Left forelimb (tissue), 1 donor: Measurements from ENCODE around the gene LGALS1.
A peak's percentile ranks its signal among the peaks of the same experiment; 100 is the strongest.
"Not testable (repeated sequence)": the region's sequence is repeated elsewhere in the genome, so short reads cannot be mapped to it uniquely, and the experiment has no call there.

ENCODE experiments used
- DNase-seq: peaks from one replicate; pipeline ENCODE4 v3.0.0-alpha.2; 2018; ENCODE audit warnings: low spot score

The LGALS1 gene

DNA sequence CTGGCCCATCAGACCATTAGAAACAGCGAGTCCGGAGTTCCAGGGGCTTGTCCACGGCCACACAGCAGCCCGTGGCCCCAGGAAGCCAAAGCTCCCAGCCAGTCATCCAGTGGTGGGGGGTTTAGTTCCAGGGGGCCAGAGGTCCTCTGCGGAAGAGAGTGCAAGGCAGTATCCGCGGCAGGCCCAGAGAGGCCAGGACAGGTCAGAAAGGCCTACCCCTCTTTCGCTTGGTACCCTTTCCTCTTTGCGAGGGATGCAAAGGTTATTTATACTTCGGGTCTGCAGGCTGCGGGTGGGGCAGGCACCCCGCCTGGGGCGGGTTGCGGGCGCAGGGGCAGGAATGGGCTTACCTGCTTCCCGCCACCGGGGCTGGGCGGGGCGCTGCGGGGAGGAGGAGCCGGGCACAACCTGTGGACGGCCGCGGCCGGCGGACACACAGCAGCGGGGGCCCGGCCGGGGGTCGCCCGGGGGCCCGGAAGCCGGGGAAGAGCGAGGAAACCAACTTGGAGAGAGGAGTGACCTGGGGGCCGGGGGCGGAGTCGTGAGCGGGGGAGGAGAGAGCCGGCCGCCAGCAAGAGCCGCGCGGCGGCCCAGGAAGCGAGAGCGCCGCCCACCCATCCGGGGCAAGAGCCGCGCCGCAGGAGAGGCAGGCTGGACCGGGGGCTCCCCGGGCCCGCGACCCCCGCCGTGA is 36.2 kb upstream of the LGALS1 start, which contains the start of gene SH3BP1:
Gene SH3BP1, plus strand, starts transcription at position 600 of the 691 bp plus-strand sequence. CDS start 119 bp downstream, outside the sequence.
- DNase-seq: no peak

- DNase-seq: no peak
These were observed 35.5 kb upstream of the LGALS1 start for GRCh38 chr22:37639771-37640590.

GRCh38 chr22:37640591-37641560 is 34.6 kb upstream of the LGALS1 start:
- no peak for DNase-seq

- no peak for DNase-seq
These were observed 33.9 kb upstream of the LGALS1 start for GRCh38 chr22:37641561-37641949.

GRCh38 chr22:37643225-37643847 is 32.1 kb upstream of the LGALS1 start:
- peak; percentile 87 for DNase-seq

- DNase-seq: no peak
These were observed 28.1 kb upstream of the LGALS1 start for GRCh38 chr22:37647317-37647716.

DNA sequence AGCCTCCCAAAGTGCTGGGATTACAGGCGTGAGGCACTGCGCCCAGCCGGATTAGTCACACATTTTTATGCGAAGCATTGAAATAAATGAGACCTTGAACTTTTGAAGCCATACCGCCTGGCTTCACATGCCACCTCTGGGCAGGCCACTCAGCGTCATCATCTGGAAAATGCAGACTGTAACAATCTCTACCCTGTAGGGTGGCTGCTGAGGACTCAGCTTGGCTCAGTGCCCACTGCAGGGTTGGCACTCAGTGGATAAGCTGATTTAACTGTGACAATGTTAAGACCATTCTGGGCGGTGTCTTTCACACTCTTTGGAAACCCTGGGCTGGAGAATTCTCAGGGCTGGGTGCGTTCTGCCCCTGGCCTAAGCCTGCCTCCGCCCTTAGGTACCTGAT is 27.5 kb upstream of the LGALS1 start:
- no peak for DNase-seq

GRCh38 chr22:37650463-37651136 is 24.8 kb upstream of the LGALS1 start:
- no peak for DNase-seq

DNA sequence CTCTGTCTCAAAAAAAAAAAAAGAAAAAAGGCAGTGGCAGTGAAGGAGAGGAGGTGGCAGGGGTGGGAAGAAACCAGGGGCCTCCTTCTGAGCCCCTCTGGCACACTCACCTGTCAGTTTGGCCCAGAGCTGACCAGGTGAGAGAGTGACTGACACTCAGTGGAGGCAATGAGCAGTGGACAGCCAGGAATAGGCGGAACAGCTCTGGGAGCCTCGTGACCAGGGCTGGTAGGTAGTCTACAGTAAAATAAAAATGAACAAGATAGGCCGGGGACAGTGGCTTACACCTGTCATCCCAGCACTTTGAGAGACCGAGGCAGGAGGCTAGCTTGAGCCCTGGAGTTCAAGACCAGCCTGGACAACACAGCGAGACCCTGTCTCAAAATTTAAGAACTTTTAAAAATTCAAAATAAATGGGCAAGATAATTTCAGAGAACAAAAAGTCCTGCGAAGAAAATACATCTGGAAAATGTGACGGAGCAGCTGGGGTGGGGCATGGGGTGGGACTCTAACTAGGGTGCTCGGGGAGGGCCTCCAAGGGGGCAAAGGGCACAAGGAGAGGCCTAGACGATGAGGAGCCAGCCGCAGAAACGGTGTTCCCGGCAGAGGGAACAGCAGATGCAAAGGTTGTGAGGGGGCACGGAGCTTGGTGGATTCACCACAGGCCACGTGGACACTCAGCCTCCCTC is 20.7 kb upstream of the LGALS1 start:
- DNase-seq: no peak

GRCh38 chr22:37655252-37655563 is 20.2 kb upstream of the LGALS1 start:
- DNase-seq: no peak

DNA sequence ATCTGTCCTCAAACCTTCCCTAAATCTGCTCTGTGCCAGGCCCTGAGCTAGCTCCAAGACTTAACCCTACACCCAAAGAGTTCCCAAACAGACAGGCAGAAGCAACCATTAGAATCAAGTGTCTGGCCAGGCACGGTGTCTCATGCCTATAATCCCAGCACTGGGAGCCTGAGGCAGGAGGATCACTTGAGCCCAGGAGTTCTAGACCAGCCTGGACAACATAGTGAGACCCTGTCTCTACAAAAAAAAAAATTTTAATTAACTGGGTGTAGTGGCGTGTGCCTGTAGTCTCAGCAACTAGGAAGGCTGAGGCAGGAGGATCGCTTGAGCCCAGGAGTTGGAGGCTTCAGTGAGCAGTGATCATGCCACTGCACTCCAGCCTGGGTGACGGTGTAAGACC is 18.9 kb upstream of the LGALS1 start:
- not testable (repeated sequence) for DNase-seq

GRCh38 chr22:37657590-37658132 is 17.8 kb upstream of the LGALS1 start:
- DNase-seq: no peak

- DNase-seq: peak; percentile 100
These were observed 17.0 kb upstream of the LGALS1 start, which contains the start of gene PDXP for GRCh38 chr22:37658133-37659065. Gene PDXP, plus strand, starts transcription at chr22:37658723. Its CDS starts 60 bp downstream, at chr22:37658783.

DNA sequence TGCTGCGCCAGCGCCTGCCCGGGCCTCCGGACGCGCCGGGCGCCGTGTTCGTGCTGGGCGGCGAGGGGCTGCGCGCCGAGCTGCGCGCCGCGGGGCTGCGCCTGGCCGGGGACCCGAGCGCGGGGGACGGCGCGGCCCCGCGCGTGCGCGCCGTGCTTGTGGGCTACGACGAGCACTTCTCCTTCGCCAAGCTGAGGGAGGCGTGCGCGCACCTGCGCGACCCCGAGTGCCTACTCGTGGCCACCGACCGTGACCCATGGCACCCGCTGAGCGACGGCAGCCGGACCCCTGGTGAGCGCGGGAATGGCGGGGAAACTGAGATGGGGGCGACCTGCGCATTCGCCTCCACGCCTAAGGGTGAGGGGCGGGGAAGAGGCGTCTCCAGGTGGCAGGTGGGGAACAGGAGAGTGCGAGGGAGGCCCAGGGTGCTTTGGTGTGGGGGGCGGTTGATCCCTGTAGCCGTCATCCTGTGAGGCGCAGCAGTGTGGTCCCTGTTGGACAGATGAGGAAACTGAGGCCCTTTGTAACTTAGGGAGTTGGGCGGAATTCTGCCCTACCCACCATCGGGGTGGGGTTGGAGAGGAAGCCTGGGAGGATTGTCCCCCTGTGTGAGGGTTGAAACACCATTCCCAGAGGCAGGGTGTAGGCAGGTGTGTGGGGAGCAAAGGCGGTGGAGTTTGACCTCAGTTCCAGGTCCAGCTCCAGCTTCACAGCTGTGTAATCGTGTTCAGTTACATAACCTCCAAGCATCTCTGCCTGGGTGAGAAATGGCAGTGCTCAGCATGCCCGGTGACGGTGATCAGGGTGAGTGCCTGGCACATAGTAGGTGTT is 16.2 kb upstream of the LGALS1 start:
- DNase-seq: no peak

DNA sequence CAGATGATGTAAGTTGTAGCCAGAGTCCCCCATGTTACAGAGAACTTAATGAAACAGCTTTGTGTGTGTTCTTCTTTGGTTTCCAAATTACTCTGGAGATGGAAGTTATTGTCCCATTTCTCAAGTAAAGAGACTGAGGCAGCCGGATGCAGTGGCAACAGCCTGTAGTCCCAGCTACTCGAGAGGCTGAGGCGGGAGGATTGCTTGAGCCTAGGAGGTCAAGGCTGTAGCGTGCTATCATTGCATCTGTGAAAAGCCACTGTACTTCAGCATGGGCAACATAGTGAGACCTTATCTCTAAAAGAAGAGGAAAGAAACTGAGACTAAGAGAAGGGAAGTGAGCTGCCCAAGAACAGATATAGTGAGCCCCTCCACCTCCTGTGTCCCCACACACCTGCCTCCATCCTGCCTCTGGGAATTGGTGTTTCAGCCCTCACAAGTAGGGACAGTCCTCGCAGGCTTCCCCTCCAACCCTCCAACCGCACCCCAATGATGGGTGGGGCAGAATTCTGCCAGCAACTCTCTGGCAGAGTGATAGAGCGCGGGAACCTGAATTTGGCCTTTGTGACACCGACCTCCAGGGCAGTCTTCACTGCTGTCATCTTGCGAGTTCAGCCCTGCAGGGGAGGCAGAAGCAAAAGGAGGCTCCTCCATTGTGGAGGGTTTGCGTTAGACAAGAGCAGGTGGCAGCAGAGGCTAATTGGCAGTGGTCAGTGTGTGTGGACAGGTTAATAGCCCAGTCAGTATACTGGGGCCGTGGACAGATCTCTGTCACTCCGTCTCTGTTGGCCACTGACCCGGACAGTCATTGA is 15.3 kb upstream of the LGALS1 start:
- no peak for DNase-seq

DNA sequence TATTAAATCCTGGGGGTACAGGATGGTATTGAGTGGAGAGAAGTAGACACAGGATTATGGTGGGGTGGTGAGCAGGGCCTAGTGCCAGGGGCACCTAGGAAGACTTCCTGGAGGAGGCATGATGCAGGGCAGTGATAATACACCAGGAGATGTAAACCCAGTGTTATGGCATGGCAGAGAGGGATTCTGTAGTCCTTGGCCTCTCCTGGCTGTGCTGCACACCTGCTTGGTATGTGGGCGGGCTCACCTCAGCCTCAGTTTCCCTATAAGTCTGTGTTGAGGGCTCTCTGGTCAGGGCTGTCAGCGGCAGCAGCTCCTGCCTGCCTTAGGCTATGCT is 14.8 kb upstream of the LGALS1 start:
- no peak for DNase-seq

GRCh38 chr22:37661160-37661924 is 14.1 kb upstream of the LGALS1 start:
- DNase-seq: no peak
